GM18517 (cell line): ENCODE results near the gene MXRA7.

ENCODE experiments used
- ATAC-seq: cut with Tn5 transposase; IDR thresholded peaks from one replicate; pipeline ENCODE4 v1.9.1; 2021; ENCODE audit warnings: mild to moderate bottlenecking, moderate library complexity; ENCODE audit not compliant: unreplicated experiment

The MXRA7 gene

GRCh38 chr17:76697702-76698465, 12.9 kb downstream of the MXRA7 start:
- no peak for ATAC-seq

DNA sequence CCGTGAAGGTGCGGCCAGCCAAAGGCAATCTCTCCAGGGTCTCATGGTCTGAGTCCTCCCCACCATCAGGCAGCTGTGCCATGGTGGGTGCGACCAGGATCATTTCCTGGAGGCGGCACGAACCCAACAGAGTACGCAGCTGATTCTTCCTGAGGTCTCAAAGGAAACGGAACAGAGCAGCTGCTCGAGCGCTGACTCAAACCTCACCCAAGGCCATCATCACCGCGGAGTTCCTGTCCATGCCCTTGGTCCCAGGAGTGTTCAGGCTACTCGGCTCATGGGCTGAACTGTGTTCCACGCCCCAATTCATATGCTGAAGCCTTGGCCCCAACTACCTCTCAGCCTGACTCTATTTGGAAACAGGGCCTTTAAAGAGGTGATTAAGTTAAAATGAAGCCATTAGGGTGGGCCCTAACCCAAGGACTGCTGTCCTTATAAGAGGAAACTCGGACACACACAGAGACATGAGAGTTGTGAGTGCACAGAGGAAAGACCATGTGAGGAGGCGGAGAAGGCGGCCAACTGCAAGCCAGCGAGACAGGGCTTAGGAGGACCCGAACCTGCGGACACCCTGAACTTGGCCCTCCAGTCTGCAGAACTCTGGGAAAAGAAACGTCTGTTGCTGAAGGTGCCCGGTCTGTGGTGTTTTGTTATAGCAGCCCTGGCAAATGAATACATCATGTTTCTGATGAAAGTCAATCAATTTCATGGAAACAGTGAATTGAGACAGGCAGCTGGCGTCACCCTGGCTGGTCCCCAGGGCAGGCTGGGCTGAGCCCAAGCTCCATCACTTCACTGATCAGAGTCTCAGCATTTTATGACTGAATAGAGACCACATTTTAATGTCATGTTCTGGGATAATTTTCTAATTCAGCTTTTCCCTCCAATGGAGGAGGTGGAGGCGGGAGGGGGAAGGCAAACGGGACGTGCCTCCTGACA, 13.7 kb downstream of the MXRA7 start:
- ATAC-seq, result no peak

GRCh38 chr17:76695059-76695831, 15.5 kb downstream of the MXRA7 start:
- no peak for ATAC-seq

DNA sequence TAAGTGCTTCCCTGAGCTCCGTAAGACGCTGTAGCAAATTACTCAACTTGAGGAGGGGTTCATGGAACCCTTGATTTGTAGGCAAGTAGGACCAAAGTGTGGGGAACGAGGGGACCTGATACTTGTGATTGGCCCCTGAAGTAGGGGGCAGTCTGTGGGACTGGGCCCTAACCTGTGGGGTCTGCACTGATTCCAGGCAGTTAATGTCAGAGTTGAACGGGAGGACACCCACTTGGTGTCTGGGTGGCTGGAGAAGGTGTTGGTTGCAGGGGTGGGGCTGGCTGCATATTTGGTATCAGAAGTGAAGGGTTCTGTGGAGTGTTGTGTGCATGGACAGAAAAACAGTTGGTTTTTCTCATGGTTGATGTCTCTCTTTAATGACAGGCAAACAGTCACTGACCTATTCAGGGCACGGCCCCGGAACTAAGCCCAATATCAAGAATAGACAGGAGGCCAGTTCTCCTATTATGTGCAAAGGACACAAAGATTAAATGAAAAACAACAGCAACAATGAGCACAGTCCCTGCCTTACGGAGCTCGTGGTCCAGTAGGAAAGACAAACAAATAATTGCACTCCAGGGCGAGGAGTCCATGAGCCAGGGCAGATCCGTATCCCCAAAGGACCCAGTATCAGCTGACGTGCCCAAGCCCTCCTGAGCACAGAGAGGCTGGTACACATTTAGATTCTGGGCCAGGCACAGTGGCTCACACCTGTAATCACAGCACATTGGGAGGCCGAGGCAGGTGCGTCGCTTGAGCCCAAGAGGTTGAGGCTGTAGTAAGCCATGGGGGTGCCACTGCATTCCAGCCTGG, 19.2 kb downstream of the MXRA7 start:
- no peak for ATAC-seq

DNA sequence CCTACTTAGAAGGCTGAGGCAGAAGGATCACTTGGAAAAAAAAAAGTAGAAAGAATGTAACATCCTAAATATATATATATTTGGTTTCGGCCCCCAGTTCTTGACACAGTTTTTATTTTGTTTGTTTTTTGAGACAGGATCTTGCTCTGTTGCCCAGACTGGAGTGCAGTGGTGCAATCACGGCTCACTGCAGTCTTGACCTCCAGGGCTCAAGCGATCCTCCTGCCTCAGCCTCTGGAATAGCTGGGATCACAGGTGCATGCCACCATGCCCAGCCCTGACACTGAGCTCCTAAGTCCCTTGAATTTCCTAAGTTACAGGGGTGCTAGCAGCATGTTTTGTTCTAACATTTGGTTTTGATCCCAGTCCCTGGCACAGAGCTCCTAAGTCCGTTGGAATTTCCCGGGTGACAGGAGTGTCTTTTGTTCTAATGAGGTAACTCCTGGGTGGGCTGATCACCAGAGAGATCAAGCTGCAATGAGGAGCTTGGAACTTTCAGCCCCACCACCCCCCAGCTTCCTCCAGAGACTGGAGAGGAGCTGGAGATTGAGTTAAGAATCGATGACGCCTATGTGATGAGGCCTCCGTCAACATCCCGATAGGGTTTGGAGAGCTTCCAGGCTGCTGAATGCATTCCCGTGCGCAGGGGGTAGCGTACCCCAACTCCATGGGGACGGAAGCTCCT, 20.0 kb downstream of the MXRA7 start:
- no peak for ATAC-seq

DNA sequence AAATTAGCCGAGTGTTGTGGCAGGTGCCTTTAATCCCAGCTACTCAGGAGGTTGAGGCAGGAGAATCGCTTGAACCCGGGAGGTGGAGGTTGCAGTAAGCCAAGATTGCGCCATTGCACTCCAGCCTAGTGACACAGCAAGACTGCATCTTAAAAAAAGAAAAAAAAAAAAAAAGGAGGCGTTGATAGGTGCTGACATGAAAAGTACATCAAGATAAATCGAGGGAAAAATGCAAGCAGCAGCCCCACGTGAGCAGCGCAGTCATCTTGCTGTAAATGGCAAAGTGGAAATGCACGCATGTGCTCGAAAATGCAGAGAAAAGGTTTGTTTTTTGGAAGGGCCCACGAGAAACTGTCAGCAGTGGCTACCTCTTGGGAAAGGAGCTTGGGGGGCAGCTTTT, 20.9 kb downstream of the MXRA7 start:
- ATAC-seq, result no peak

- ATAC-seq, result no peak
Observed at GRCh38 chr17:76688165-76688622, 22.6 kb downstream of the MXRA7 start.

DNA sequence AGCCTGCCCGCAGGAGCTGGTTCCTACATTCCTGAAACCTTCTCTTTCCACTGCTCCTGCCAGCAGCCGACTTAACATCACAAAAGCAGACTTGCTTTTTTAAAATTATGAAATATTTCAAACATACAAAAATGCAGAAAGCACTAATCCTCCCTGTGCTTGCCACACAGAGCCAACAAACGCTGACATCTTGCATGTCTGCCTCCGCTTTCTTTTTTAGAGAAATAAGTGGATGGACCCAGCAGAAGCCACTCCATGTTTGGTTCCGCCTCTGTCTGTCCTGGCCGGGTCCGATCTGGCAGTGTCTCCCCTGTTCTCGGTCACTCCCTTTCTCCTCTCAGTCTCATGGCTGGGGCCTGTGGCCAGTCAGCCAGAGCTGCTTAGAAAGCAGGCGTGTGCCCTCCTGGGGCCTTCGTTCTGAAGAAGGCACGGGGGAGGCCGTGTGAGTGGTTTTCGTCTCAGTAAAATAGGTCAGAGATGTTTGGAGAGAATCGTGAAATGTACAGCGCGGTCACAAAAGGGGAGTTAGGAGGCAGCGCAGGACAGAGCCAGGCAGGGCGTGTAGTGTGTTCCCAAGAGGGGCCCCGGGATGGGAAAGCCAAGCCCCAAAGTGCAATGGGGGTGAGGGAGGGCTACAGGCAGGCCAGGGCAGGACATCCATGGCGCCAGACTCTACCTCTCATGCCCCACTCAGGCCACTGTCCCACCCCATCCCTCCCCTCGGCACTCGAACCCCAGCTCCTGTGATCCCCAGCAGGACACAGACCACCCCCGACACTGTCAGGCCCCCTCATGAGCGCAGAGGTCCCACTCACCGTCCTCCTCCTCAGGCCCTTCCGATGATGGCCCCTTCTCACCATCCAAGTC, 23.2 kb downstream of the MXRA7 start:
- no peak for ATAC-seq

GRCh38 chr17:76686538-76687297, 24.0 kb downstream of the MXRA7 start:
- ATAC-seq, result no peak

- no peak for ATAC-seq
Observed at GRCh38 chr17:76685846-76686245, 24.9 kb downstream of the MXRA7 start.

DNA sequence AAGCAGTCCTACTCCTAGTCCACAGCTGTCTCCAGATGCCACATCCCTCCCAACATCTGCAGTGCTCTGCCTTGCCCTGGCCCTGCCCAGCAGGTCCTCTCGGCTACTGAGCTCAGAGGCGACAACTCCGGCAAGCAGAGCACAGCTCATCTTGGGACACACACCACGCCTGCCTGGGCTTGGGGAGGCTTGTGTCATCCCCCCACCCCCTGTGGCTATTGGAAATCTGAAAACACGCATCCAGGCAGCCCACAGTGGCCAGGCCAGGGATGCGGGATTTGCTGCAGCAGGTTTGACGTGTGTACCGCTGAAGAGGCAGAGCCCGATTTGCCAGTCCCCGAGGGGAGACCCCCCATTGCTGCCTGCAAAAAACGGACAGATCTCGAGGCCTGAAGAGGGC, 25.4 kb downstream of the MXRA7 start:
- ATAC-seq, result no peak

- ATAC-seq, result no peak
Observed at GRCh38 chr17:76684756-76685155, 26.0 kb downstream of the MXRA7 start.

DNA sequence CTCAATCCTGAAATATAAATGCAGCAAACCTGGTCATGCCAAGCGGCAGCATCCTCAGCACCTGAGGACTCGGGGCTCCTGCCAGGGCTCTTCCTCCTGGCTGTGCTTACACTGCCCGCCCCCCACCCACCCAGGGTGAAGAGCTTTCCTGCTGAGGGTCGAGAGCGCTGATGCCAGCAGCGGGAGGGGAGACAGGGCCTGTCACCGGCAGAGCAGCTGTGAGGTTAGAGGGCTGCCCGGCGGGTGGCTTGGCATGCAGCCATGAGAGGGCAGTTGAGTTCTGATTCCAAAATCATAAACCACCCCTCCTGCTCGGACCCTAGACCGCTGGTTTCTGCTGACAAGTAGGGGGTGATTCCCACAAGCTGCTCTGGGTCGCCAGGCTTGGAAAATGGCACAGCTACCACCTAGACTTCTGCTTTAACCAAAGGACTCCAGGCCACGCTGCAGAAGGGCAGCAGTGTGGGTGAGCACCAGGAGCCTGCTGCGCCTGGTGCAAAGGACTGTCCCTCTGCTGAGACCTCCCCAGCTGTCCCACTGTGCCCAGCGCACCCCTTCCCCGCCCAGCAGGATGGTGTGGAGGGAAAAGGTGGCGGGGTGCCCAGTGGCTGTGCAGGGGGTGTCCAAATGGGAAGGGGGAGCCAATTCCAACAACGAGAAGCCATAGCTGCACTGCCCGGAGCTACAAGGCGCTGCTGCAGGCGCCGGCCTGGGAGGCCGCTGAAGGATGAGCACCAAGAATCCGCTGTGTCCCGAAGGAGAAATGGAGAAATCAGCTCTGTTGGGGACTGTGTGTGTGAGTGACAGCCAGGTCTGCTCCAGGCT, 26.6 kb downstream of the MXRA7 start:
- no peak for ATAC-seq

GRCh38 chr17:76683011-76683755, 27.6 kb downstream of the MXRA7 start:
- ATAC-seq, result no peak

GRCh38 chr17:76682296-76682695, 28.5 kb downstream of the MXRA7 start:
- ATAC-seq, result no peak
